ENCODE measurements around the gene TMC3.
"Not testable (repeated sequence)": the region's sequence is repeated elsewhere in the genome, so short reads cannot be mapped to it uniquely, and the experiment has no call there.

The TMC3 gene

GRCh38 chr15:81347910-81348309 lies 26.1 kb downstream of the TMC3 start:
- DNase-seq = no peak

GRCh38 chr15:81346611-81347010 lies 27.4 kb downstream of the TMC3 start:
- no peak for DNase-seq

DNA sequence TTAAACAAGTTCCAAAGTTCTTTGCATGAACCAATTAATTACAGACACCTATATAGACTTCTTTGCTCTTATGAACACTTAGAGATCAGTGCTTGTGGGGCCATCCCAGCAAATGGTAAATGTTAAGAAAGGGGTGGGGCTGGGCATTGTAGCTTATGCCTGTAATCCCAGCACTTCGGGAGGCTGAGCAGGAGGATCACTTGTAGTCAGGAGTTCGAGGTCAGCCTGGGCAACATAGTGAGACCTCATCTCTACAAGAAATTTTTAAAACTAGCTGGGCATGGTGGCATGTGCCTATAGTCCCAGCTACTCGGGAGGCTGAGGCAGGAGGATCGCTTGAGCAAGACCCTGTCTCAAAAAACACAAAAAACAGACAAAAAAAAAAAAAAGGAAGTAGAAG lies 30.6 kb downstream of the TMC3 start:
- no peak for DNase-seq

- DNase-seq = no peak
These were observed 32.7 kb downstream of the TMC3 start for GRCh38 chr15:81341351-81341750.

DNA sequence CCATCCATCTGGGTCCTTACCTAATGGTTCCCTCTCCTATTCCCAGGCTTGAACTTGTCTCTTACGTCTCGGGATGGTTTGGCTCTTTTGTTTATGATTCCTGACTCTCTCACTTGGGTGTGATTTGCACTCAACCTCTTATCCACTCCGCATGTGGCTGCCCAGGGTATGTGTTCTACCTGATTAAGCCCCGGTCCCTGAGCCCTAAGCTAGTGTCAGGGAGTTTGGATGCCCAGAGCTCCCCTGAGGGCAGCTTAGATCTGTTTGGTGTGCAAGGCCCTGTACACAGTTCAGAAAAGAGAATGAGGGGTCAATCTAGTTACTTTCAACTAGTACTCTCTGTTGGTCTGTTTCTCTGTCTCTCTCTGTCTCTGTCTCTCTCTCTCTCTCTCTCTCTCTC lies 34.2 kb downstream of the TMC3 start:
- DNase-seq = no peak

- DNase-seq = no peak
These were observed 34.7 kb downstream of the TMC3 start for GRCh38 chr15:81339321-81339720.

GRCh38 chr15:81338170-81339007 lies 35.6 kb downstream of the TMC3 start:
- DNase-seq = no peak

DNA sequence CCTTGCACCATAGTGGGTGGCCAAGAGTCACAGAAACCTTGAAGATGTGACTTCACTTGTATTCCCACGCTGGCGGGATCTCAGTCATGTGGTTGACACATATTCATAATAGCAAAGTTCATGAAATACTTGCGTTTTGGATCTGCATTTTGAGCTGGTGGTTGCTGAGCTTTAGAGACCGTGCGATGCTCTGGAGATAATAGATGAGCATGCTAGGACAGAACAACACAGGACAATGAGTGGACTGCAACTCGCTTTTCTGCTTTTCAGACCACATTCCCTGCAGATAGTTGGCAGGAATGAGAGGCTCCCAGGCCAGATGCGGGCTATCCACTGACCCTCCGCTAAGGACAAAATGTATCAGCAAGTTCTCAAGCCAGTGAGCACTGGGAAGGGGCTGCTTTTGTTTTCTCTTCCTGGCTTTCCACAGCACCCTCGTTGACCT lies 36.3 kb downstream of the TMC3 start:
- no peak for DNase-seq

DNA sequence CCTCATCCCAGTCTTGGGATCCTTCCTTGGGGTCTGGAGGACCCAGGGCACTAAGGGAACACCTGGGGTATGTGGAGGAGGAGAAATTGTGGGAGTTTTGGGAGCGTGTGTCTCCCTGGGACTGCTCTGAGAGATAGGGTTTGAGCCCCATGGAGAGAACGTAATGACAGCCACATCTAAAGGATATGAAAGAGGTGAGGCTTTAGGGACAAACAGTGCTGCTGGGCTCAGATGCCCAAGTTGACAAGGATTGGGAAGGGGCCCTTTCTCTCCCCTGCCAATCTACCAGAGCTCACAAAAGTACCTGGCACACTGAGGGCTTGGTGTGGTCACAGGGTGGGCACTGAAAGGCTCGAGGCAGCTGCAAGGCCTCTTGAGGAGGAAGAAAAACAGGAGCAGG lies 36.8 kb downstream of the TMC3 start:
- no peak for DNase-seq

DNA sequence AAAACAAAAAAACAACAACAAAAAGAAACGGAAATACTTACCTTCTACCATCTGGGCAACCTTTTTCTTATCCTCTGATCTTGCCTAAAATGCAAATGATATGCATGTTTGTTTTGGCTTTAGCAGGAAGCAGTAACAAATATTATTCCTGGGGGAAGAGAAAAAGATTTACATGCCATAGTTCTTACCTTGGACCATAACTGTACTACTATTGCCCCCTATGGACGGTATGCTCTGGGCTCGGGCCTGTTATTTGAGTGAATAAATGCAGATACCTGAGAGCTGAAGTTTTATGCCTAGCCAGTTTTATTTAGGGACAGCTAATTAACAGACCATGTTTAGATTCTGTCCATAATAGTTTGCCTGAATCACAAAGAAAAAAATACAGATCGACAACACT lies 37.4 kb downstream of the TMC3 start:
- no peak for DNase-seq

GRCh38 chr15:81335631-81336030 lies 38.4 kb downstream of the TMC3 start:
- no peak for DNase-seq

DNA sequence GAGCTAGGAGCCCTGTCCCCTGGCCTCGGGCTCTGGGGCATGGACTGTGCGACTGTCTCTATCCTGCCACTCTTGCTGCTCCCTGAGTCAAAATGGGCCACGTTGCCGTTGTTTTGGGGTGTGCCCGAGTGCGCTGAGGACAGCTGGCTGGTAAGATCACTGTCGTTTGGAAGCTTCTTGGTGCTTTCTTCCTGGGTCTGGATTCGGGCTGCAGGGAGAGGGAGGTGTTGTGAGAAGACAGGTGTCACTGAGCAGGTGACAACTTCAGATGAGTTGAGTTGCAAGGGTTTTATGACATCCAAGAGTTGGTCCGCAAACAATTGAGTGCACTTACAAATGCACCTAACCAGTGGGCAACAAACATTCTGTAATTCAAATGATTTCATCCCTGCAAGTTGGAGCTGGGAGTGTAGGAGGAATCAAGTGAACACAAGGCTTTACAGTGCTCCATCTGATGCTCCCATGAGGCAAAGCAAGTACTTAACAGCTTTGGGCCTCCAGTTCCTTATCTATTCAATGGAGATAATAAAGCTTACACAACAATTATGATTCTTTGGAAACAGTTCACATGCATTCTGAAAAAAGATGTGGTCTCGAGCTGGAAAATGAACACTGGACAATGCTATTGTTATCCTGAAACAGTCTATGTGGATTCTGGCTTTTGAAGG lies 39.1 kb downstream of the TMC3 start:
- no peak for DNase-seq

GRCh38 chr15:81333363-81333762 lies 40.6 kb downstream of the TMC3 start:
- DNase-seq = no peak

- no peak for DNase-seq
These were observed 41.7 kb downstream of the TMC3 start for GRCh38 chr15:81332326-81332725.

DNA sequence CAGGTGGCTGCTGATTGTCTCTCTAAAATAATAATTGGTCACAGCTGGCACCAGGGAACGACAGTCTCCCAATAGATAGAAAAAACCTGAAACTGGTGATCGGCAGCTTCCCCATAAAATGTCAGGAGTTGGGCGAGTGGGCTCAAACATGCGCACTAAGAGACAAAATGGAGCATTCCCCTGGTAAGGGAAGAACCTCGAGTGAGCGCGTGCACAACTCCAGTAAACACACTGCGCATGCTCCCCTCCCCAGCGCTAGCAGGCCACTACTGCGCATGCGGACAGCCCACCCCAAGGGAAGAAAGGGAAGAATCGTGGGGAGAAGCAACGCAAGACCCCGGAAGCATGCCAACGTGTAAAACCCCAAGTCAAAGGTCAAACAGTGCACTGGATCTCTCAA lies 42.4 kb downstream of the TMC3 start:
- no peak for DNase-seq

DNA sequence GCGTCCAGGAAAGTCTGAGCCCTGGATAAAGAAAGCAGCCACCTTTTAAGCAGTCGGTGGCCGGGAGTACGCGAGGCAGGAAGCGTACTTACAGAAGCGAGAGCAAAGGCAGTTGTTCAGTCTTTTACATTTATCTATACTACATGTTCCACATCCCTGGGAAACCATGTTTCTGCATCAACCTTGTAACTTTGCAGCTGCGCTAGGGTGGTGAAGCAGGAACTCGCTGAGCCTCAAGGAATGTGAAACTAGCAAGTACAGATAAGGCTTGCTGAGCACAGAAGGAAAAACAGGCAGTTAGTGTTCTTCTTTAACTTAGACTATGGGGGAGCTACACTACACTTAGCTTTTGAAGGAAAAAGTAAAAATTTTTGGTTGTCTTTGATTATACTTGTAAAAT lies 42.9 kb downstream of the TMC3 start:
- DNase-seq = not testable (repeated sequence)

DNA sequence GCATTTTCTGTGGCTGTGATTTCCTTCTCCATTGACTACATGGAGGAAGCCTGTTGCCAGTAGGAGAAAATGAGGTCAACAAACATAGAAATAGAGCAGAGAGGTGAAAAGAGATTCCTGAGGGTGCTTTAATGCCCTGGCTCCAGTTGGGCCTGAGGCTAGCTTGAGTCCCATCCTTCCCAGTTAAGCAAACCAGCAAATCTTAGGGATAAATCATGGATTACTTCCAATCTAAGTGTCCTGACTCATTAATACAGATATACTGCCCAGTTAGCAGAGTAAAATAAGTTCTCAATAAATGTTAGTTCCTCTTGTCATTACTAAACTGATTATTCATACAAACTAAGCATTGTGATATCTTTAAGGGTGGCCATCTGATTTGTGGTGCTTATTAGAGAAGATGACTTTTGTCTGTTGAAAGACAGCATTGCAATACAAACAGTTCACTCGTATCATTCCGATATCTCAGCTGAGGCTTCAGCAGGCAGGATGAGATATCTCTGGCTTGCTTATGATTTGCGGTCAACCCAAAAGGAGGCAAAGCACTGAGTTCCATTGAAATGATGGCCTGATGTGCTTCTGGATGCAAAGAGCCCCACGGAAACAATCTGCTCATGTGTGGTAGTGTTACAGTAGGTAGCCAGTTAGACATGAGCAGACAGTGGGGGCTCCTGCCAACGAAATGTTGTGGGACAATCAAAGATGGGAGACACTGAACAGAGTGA lies 43.5 kb downstream of the TMC3 start:
- DNase-seq = no peak

DNA sequence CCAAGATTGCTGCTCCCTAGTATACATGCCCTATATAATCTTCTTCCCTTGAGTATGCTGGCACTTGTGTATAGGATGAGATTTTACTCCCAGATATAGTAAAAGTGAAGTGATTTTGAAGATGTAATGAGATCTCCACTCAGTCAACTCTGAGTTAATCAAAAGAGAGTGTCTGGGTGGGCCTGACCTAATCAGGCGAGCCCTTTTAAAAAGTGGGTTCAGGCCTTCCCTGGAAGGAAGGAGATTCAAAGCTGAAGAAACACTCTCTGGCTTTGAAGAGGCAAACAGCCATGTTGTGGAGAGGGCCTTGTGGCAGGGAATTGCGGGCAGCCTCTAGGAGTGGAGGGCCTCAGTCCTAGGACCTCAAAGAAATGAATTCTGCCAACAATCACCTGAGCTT lies 44.6 kb downstream of the TMC3 start:
- no peak for DNase-seq

GRCh38 chr15:81327516-81327915 lies 46.5 kb downstream of the TMC3 start:
- DNase-seq = no peak

DNA sequence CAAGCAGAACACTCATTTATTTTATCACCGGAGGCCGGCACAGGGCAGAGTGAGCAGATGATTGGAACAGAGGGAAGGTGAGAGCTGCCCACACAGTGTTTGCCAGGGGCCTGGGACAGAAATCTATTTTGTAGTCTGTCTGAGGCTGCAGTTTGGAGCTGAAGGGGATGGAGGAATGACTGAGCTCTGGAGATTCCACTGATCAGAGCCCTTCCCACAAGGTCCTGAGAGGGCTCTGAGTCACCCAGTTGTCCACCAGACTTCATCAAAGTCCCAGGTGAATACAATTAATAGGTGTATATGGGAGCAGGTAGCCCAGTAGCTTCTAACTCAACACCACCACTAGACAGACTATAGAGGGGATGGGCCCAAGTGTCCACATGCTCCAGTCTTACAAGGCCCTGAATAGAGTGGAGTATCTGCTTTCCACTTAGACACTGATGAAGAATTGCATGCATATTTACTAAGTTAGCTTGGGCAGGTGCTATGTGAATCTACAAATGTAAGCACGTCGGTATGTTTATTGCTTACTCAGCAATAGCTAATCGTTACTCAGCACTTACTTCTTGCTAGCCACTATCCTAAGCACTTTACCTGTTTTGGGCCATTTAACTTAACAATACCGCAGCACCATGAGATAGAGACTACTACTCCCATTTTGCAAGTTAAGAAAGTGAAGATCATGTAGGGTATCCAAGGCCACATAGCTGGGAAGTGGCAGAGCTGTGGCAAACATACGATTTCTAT lies 47.4 kb downstream of the TMC3 start:
- DNase-seq = no peak
